NCI-H2081 (cell line): ENCODE results near the gene MCEMP1.

ENCODE experiments used
- DNase-seq, 2 experiments: peaks; one replicate each; lab custom pipeline; 2025; lab: John Stamatoyannopoulos, UW

MCEMP1 gene

GRCh38 chr19:7698583-7698982 is 21.7 kb downstream of the MCEMP1 start:
- no peak for DNase-seq

DNA sequence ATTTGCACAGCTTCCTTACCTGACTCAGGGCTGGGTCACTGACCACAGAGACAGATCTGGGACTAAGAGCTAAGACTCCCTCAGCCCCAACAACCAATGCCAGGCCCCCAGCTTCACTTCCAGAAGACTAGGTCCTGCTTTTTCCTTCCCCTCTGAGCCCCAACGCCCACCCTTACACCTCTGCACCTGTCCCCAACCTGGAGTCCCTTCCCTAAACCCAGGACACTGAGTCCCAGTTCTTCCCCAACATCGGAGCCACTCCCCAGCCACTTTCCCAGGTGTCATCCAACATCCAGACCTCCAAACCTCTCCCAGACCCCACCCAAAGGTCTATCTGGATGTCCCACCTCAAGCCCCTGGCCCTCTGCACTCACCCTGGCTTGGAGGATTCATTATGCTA is 22.1 kb downstream of the MCEMP1 start:
- DNase-seq, result no peak

- no peak for DNase-seq
Measured at GRCh38 chr19:7699417-7700401, 22.8 kb downstream of the MCEMP1 start.

DNA sequence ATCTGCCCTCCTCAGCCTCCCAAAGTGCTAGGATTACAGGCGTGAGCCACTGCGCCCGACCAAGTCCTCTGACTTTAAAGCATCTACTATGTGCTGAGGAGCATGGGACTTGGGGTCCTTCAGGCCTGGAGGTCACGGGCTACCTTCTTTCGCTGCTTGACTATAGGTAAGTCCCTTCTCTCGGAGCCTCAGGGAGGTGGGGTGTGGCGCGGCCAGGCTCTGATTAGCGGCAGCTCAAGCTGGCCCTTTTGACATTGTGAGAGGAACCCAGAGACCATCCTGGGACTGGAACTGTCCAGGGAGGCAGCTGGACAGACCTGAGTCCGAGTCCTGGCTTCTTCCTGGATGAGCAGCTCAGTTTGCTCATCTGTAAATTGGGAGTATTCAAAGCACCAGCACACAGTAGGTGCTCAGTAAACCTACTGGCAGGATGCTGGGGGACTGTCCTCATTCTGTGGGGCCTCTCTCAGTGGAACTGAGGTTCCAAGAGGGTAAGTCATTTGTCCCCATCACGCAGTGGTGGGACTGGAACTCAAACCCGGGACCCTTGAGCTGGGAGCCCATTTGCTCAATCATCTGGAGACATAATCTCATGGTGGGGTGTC is 24.3 kb downstream of the MCEMP1 start:
- no peak for DNase-seq

- no peak for DNase-seq
Measured at GRCh38 chr19:7701654-7702457, 25.0 kb downstream of the MCEMP1 start, which contains the start of gene FCER2. TSS of gene FCER2 (minus strand) at chr19:7702131. CDS start at chr19:7699760, 2,371 bp downstream.

DNA sequence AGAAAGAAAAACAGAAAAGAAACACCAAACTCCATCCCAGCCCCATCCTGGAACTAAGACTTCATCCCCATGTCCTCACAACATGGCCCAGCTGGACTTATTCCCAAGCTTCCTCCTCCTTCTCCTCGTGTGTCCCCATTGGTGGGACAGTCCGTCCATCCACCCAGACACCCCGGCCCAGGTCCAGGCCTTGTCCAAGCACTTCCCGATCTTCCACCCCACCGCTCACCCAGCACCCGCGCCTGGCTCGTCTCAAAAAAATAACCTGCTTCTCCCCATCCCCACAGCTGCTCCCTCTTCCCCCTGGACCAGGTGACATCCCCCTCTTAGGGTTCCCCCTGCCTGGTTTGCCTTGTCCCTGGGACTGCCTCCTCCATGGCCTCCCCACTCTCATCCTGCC is 26.4 kb downstream of the MCEMP1 start:
- no peak for DNase-seq

- no peak for DNase-seq
Measured at GRCh38 chr19:7704280-7705060, 27.6 kb downstream of the MCEMP1 start.

GRCh38 chr19:7705387-7706187 is 28.7 kb downstream of the MCEMP1 start:
- no peak for DNase-seq

- DNase-seq, result no peak
Measured at GRCh38 chr19:7706188-7706954, 29.5 kb downstream of the MCEMP1 start.

DNA sequence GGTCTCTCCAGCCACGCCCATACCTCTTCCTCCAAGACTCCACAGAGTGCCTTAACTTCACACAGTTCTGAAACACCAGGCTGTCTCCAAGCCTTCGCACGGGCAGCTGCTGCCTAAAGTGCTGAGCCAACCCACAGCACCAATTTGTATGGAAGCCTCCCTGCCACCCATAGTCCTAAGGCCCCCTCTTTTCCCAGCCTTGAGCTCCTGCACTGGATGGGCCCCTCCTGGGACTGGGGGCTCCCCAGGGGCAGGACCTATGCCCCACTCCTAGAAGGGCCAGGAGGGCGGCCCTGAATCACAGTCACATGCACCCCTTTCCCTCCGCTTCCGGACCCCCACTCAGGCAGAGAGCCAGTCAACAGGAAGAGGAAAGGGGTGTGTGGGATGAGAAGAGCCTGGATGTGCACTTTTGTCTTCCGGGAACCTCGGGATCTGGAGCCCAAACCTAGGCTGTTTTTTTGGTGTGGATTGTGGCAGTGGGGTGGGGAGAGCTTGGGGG is 30.1 kb downstream of the MCEMP1 start:
- no peak for DNase-seq

- no peak for DNase-seq
Measured at GRCh38 chr19:7709932-7710460, 33.1 kb downstream of the MCEMP1 start.

- no peak for DNase-seq
Measured at GRCh38 chr19:7710616-7711015, 33.7 kb downstream of the MCEMP1 start.

GRCh38 chr19:7715671-7716070 is 38.8 kb downstream of the MCEMP1 start:
- no peak for DNase-seq

DNA sequence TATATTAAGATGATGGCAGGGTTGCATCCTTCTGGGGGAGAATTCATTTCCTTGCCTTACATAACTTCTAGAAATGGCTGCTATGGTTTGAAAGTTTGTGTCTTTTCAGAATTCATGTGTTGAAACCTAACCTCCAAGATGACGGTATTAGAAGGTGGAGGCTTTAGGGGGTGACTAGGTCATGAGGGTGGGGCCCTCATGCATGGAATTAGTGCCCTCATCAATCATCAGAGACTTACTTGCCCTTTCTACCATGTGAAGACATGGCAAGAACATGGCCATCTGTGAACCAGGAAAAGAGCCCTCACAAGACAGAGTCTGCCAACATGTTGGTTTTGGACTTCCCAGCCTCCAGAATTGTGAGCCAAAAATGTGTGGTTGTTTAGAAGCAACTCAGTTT is 39.9 kb downstream of the MCEMP1 start:
- DNase-seq, result no peak

DNA sequence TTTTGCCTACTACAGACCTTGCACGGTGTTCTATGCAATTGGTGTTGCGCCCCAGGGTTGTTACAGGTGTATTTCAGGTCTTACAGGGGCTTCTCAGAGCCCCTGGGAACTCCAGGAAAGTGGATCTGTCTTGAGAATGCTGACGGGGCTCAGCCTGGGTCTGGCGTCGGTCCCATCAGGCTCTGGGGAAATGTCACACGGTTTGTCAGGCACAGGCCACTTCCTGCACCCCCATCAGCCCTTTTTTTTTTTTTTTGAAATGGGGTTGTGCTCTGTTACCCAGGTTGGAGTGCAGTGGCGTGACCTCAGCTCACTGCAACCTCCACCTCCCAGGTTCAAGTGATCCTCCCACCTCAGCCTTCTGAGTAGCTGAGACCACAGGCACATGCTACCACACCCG is 41.8 kb downstream of the MCEMP1 start:
- DNase-seq, result no peak

- DNase-seq, result no peak
Measured at GRCh38 chr19:7720351-7720750, 43.5 kb downstream of the MCEMP1 start.

DNA sequence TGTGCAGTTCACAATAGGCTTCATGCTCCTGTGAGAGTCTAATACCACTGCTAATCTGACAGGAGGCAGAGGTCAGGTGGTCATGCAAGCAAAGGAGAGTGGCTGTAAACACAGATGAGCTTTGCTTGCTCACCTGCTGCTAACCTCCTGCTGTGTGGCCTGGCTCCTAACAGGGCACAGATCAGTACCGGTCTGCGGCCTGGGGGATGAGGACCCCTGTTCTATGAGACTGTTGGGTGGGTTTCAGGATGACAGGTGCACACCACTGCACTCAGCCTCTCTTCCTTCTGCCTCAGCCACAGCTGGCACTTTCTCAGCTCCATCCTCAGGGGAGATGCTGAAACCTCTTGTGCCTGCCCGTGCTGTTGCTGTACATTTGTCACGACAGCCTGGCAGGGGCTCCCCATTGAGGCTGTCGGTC is 45.4 kb downstream of the MCEMP1 start:
- DNase-seq, result no peak

DNA sequence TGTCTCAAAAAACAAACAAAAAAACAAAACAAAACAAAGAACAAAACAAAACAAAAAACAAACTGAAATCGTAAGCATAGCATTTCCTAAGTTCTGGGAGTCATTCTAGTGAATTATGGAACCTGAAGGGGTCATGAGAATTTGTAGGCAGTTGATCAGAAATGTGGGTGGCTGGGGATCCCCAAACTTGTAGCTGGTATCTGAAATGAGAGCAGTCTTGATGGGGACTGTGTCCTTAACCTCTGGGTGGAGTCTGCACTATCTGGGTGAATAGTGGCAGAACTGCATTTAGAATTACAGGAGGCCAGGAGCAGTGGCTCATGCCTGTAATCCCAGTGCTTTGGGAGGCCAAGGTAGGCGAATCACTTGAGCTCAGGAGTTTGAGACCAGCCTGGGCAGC is 48.9 kb downstream of the MCEMP1 start:
- no peak for DNase-seq

GRCh38 chr19:7729211-7729610 is 52.3 kb downstream of the MCEMP1 start:
- DNase-seq, result no peak
